GM12892 (cell line): ENCODE results near the gene DUSP5.

ENCODE experiments used
- POLR2A ChIP-seq: IDR thresholded peaks from 2 replicates; pipeline ENCODE4 v1.6.1; 2011; ENCODE audit warnings: low read depth, low read length, control low read depth
- POLR2AphosphoS5 ChIP-seq: IDR thresholded peaks from 2 replicates; pipeline ENCODE4 v1.6.1; 2011; ENCODE audit warnings: low read depth, low read length, control low read depth
- TAF1 ChIP-seq: IDR thresholded peaks from 2 replicates; pipeline ENCODE4 v1.6.1; 2011; ENCODE audit warnings: low read depth, mild to moderate bottlenecking, control low read depth, low read length, borderline replicate concordance

DNA sequence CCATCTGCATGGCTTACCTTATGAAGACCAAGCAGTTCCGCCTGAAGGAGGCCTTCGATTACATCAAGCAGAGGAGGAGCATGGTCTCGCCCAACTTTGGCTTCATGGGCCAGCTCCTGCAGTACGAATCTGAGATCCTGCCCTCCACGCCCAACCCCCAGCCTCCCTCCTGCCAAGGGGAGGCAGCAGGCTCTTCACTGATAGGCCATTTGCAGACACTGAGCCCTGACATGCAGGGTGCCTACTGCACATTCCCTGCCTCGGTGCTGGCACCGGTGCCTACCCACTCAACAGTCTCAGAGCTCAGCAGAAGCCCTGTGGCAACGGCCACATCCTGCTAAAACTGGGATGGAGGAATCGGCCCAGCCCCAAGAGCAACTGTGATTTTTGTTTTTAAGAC is 12.4 kb downstream of the DUSP5 start:
- TF ChIP-seq POLR2AphosphoS5, result no peak
- TF ChIP-seq POLR2A, result no peak
- TF ChIP-seq TAF1, result no peak
